ENCODE data around the gene ST8SIA4. TPM values are rescaled to one million over a fixed set of nuclear protein-coding genes. Genes with fewer than 3 reads are reported as not detected.
A peak's percentile ranks its signal among the peaks of the same experiment; 100 is the strongest.

The ST8SIA4 gene
- total RNA-seq, result 47.6 TPM

DNA sequence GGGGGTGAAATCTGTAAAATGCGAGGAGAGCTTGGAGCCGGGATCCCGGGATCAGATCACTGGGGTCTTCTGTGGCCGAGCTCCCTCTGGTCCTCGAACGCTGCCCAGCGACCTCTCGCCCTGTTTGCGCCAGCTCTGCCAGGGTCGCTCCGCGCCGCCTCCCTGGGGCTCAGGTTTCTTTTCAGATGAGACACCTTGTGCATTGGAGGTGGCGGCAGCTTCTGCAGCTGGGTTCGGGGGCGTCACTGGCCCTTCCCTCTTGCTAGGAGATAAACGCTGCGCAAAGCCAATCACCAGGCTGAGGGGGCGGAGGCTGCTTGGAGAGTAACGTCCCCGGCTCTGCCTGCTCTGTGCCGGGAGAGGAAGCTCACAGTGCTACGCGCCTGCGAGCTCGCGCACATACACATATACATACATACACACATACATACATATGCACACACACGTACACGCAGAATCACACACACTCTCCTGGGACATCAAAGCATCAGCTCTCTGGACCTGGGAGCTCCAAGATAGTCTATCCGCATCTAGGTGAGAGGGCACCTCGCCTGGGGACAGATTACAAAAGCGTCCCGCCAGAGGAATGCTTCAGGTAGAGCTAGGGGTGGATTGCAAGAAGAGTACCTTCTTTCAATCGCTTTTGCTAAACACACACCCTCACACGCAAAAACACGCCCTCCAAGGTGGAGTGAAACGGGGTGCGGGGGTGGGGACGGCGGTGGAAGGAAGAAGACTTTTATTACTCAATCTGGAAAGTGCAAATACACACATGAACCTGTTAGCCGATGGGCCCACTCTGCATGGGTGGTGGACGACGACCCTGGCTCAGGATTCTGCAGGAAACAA lies at the start of gene ST8SIA4:
Gene ST8SIA4 (minus strand): TSS at position 244 of the 849 bp plus-strand sequence. CDS start 327 bp downstream, outside the sequence.
- DNase-seq, result peak; percentile 72

DNA sequence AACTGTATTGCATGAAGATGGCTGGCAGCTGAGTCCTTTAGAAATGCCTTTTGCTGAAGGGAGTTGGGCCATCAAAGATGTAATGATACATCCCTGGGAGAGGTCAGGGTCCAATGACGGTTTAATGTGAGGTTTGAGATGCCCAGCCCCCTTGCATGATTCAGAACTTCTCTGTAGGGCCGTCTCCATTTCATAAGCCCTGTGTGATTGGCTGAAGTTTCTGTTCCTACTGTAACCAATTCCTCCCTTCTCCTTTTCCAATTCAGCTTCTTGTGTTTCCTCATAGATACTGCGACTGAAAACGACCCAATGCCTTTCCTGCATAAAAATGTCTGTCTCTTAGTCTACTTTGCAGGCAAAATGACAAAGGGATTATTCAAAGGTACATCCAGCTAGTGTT lies 47.9 kb upstream of the ST8SIA4 start:
- no peak for DNase-seq

- no peak for DNase-seq
These were observed 10.2 kb upstream of the ST8SIA4 start for GRCh38 chr5:100913298-100913697.

DNA sequence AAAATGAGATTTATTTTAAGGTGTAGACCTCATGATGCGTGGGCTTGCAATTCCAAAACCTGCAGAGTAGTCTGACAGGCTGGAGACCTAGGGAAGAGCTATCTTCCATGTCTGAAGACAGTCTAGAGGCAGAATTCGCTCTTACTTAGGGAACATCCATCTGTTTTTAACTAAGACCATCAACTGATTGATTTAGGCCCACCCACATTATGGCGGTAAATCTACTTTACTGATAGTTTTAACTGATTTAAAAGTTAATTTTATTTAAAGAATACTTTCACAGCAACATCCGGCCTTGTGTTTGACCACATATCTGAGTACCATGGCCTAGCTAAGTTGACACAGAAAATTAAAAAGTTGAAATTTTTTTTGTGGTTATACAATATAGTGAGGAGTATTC lies 6.0 kb upstream of the ST8SIA4 start:
- no peak for DNase-seq

DNA sequence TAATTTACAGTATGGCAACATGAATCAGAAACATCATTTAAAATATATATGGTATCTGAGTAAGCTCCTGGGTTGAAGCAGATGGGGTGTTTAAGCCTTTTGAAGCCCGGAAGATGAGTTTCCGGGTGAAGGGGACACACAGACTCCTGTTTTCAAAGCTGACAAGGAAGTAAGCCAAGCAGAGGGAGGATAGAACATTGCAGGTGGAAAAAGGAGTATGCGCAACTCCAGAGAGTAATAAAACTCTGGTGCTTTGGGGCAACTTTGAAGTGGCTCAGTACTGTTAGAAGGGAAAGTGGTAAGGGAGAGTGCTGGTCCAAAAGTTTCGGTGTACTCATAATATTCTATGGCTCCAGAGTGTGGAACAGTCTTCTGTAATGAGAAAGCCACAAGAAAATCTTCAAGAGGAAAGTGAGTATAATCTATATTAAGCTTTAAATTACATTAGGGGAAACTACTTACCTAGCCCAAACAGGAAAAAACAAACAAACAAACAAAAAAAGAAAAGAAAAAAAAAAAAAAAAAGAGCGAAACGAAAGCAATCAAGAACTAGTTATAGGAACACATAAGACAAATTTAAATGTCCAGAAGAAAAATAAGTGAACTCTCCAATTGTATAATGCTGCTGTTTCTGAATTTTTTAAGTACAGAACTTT lies 2.3 kb upstream of the ST8SIA4 start:
- no peak for DNase-seq

DNA sequence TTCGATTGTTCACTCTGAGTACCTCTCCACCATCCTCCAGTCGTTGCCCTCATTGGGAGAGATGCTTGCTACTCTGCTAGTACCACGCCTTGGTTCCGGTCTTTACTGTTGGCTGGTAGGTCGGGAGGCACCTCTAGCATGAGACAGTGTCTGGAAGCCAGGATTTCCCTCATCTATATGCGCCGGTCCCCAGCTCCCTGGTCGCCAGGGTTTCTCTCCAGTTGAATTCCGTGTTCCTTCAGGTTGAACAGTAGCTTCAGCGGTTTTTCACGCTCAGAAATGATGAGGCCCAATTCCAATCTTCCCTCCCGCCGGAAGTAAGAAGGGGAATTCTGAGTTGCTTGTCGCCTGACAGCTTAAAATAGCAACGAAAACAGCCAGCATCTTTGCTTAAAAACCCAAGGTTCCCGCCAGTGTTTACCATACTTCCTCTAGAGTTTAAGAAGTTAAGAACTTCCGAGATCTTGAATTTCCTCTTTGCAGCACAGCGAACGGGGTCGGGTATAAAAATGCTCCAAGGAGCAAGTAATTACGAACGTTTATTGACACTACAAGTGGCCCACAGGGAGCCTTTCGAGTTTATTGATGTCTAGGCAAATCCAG lies 1.3 kb upstream of the ST8SIA4 start:
- peak; percentile 2 for DNase-seq

DNA sequence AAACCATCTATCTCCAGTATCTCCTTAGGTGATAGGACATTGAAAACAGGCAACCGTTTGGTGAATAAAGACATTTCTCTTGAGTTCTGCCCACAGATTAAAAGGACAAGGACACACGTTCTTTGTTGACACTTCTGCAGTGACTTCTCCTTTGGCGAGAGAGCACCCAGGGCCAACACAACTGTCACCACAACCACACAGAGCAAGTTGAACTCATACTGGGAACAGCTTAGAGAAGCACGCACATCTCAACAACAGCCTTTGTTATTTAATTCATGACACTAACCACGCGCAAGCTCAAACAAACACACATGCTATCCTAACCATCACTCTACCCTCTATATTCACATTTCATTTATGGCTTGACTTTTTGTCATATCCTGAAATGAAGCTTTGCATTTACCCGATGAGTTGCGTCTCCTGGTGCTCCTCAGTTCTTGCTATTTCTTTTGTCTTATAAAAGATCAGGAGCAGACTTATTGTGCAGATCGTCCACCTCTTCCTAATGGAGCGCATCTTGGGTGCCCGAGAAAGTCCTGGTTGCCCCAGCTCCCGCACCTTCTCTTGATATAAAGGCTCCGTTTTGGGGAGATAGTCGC lies 543 bp downstream of the ST8SIA4 start:
- no peak for DNase-seq

- DNase-seq, result peak; percentile 1
These were observed 1.2 kb downstream of the ST8SIA4 start for GRCh38 chr5:100901821-100902341.

DNA sequence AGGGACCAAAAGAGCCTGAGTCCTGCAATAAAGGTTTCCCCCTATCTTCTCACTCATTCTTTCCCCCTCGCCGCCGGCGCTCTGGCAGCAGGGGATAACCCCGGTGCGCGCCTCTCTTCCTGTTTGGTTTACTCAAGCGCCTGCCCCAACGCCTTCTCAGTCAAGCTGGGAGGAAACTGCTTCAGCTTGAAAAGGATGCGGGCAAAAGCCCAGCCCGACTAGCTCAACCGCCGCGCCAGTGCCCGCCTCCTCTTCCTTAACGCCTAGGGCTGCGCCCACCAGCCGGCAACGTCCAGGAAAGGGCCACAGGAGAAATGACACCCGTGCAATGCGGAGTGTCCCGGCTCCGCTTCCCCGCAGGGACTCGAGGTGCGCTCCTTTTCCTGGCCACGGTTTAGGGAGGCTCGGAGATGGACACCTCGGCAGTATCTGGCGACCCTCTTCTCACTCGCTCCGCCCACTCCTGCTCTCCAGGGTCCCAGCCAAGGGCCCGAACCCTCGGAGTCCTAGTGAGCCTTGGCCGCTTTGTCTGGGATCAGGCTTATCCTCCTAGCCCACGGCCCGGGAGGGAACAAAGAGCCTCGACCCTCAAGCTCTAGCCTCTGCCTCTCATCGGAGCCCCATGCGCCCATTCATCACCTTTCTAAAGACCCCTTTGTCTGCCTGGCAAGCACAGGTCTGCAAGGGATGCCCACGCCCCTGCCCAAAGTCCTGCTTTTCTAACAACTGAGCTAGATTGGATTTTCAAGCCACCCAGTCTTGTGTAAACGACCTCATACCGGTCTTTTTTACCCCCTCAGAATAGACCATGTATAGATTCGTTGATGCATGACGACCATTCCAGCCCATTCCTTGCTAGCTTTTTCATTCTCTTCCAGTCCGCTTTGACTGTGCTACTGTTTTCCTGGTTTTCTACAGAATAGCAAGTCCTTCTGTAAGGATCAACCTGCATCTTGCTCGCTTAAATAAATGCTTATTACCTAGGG lies 2.0 kb downstream of the ST8SIA4 start:
- DNase-seq, result peak; percentile 10

- peak; percentile 3 for DNase-seq
These were observed 2.8 kb downstream of the ST8SIA4 start for GRCh38 chr5:100900142-100900795.

GRCh38 chr5:100899675-100900074 lies 3.4 kb downstream of the ST8SIA4 start:
- no peak for DNase-seq

- DNase-seq, result no peak
These were observed 4.4 kb downstream of the ST8SIA4 start for GRCh38 chr5:100898504-100899346.

- DNase-seq, result no peak
These were observed 7.0 kb downstream of the ST8SIA4 start for GRCh38 chr5:100896054-100896453.

DNA sequence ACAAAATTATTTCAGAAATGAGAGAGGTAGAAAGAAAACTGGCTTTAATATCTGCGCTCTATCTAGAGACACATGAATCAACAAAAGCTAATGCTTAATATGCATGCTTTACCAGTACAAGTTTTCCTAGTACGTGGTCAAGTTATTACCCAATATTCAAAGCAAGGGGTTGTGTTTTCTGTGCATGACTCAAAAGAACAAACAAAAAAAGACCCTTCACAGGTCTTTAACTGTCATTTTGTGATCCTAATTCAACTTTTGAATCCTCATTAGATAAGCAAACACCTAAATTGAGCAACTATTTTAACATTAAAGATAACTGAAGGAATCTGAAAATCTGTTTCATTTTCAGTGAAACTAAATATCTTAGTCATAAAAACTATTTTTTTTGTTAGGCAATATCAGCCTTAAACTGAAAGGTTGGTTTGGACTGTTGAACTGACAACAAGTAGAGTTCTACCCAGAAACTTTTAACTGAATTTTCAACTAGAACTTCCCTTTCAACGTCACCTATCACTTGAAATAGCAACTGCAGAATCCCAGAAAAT lies 12.5 kb downstream of the ST8SIA4 start:
- no peak for DNase-seq

DNA sequence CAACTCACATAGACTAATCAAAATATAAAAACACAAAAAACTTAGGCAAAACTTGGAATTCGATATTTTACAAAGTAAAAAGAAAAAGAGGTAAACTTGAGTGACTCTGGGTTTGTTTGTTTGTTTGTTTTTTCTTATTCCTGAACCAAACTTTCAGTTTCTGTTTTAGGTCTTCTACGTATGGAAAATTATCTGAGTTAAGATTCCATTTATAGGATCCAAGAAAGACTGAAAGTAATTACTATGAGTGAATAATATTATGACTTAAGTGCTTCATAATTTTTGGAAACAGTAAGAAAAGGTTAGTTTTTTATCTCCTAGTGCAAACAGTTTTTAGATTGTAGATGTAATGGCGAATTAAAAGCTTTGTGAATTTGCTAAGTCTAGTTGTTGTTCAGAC lies 13.2 kb downstream of the ST8SIA4 start:
- DNase-seq, result no peak

DNA sequence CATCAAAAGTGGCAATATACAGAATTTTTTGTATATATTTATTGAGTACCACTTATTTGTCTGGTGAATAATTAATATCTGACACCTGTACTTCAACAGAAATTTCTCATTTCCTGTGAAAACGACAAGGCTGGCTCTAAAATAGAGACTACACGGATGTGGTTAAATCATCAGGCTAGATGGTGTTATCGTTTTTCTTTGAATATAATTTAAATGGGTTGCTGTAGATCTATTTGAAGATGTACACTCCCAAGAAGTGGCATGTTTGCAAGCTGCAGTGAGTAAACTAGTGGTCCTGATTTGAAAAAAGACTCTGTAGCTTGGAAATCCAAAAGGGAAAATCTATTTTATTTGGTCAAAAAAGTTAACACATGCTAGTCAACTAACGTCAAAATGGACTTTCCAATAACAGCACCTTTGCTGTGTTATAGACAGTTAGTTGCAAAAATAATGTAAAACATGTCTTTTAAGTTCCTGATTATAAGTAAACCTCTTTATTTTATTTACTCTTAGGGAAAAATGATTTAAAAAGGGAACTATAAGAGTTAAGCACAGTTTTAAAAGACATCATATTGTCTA lies 13.8 kb downstream of the ST8SIA4 start:
- DNase-seq, result no peak

- no peak for DNase-seq
These were observed 25.8 kb downstream of the ST8SIA4 start for GRCh38 chr5:100877274-100877673.

DNA sequence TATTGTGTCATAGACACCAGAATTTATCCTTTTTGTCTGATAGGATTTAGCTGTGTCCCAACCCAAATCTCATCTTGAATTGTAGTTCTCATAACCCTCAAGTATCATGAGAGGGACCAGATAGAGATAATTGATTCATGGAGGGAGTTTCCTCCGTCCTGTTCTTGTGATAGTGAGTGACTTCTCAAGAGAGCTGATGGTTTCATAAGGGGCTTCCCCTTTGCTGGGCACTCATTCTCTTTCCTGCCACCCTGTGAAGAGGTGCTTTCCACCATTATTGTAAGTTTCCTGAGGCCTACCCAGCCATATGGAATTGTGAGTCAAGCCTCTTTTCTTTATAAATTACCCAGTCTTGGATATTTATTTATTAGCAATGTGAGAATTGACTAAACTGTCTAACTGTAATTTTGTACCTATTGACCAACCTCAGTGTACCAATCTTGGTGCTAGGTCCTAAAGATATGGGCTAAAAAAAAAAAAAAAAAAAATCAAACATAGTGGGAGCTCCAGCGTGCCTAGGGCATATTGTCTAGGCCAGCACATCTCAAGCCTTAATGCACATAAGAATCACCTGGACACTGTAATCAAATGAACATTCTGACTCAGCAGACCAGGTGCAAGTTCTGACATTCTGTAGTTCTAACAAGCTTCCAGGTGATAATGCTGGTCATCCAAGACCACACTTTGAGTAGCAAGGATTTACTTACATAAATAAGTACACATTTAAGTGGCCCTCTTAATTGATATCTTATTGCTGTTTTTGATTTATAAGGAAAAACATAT lies 30.5 kb downstream of the ST8SIA4 start:
- DNase-seq, result no peak
